ENCODE measurements around the gene MACROD2.

The MACROD2 gene

DNA sequence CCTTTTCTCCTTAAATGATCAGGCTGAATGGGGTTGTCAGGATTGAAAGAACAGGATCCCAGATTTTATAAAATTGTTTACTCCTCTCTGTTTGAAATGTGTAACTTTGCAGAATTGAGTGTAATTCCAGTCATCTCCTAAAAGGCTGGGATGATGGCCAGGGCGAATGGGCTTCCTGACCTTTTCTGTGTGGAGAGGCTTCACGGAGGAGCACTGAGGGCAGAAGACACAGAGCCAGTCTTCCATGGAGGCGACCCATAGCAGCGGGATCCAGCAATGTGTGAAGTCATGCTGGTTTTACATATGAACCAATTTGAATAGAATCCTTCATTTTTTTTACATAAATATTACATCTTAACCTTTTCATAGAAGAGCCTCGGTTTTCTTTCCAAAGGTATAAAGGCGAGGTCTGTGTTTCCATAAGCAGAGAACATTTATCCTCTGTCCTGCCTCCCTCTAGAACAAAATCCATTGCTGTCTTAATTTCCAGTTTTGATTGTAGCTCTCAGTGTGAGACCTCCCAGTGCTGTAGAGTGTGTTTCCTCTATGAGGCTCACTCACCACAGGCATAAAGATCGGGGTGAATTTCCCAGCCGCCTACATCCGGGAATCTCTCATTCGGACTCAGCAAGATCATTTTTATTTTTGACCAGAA lies 711.8 kb downstream of the MACROD2 start:
- no peak for DNase-seq (ENCODE audit: low read depth in 2 of 2)

DNA sequence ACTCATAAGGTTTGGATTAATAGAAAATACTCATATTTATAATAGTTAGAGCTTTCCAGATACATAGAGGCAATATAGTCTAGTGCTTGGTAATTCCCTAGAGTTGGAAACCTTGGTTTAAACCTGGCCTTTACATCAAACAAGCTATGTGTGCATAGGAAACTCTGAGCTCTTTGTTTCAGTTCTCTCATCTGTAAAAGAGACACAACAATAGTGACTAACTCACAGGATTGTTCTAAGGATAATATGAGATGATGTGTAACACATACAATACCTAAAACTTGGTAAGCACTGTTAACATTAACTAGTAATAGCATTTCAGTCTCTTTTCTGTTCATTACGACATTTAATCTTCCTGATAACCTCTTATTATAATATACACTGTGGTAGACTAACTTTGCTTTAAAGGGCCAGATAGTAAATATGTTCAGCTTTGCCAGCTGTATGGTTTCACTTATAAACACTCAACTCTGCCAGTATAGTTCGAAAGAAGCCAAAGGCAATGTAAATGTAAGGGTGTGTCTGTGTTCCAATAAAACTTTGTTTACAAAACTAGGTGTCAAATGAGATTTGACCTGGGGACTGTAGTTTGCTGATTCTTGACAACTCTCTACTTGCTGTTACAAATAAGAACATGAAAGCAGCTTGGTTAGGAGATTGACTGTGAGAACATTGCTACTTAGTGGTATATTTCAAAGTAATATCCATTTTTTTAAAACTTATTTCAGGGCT lies 712.7 kb downstream of the MACROD2 start:
- no peak for DNase-seq (ENCODE audit: low read depth in 2 of 2)

DNA sequence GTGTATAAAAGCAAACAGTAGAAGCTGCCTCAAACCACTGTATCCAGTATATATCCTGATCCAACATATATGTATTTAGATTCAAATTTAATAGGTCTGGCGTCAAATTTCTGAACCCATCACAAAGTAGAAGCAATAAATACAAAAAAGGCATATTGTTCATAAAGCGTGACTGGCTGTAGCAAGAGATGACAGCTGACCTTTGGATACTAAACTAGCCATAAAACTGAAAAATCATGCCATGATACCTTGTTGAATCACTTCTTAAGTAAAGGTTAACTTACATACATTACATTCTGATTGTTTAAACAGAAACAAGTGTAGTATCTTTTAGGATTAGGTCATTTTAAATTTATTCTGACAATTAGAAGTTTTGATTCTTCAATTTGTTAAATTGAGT lies 714.1 kb downstream of the MACROD2 start:
- no peak for DNase-seq (ENCODE audit: low read depth in 2 of 2)

DNA sequence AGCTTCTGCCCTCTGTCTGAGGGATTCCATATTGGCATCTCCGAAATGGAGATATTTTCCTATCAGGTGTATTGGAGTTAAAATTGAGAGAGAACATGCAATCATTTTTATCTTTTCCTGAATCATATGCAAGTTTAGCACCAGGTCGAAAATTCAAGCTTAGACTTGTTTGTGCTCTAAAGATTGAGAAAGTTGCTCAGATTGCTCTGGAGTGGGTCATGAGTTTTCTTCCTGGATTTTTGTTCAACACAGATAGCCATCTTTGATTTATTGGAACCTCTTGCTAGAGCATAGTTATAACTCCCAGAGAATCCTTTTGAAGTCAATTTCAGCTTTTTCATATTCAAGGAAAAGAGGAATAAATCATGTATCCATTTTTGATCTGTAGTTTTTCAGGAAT lies 715.6 kb downstream of the MACROD2 start:
- no peak for DNase-seq (ENCODE audit: low read depth in 2 of 2)

DNA sequence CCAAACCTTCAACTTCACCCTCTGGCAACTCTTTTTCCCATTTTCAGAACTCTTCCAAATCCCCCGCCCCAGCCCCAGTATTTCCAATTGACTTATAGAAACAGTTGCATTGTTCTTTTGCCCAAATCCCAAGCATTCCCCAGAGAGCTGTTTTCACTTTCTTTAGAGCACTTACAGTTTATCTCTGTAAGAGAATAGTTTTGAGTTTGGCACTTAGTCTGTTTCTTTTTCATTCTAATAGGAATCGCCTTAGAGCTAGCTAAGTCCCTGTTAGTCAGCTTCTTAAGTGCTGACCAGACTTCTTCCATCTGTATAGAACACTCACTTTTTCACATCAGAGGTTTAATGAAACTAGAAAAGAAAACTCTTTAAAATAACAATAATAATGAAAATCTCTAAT lies 716.3 kb downstream of the MACROD2 start:
- DNase-seq (ENCODE audit: low read depth in 2 of 2) = no peak

DNA sequence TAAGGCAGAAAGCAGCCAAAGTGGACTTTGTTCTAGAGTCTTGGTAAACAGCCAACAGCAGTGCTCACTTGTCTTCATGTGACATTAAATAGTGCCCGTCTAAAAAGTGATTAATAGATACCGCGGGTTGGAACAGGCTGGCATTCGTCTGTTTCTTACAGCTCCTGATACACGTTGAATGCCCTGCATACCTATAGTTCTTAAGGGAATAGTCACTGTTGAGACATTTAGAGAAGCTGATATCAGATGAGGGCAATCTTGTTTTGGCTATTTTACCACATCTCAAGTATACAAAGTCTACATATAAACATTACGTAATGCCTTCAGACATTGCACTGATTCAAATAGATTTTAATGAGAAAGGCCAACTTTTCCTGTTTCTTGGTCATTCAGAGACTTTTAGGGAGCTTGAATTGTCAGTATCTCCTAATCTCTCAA lies 717.0 kb downstream of the MACROD2 start:
- no peak for DNase-seq (ENCODE audit: low read depth in 2 of 2)

DNA sequence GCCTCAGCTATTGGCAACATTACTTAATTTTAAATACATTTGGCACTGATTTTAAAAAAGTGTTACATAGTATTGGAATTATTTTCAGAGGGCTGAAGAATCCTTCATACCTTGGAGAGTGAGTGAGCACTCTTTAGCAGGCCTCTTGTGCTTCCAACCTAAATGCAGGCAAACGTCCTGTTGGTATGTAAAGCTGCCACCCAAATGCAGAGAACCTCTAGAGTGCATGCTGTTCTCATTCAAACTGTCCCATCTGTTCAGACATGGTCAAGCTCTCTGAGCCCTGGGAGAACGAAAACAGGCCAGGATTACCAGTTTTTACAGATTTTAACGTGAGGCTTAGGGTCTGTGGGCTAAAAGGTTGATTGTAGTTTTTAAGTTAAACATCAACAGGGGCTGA lies 720.1 kb downstream of the MACROD2 start:
- no peak for DNase-seq (ENCODE audit: low read depth in 2 of 2)

DNA sequence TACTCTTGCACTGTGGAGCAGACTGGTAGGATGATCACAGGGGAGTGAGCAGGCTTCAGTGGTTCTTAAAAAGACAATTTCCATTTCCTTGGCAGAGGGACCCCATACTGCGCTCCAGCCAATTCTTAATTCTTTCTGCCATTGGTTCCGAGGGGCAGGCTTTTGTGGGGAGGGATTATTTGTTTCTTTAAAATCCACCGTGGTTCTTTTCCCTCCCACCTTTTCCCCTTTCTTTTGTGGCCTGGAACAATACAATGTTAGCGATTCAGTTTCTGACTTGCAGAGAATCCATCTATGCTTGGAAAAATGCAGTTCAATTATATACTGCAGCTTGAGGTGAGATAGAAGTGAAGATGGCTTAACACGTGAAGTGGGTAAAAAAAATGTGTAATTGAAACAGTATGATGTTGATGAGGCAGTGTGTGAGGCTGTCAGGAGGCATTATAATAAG lies 721.1 kb downstream of the MACROD2 start:
- DNase-seq (ENCODE audit: low read depth in 2 of 2) = no peak

DNA sequence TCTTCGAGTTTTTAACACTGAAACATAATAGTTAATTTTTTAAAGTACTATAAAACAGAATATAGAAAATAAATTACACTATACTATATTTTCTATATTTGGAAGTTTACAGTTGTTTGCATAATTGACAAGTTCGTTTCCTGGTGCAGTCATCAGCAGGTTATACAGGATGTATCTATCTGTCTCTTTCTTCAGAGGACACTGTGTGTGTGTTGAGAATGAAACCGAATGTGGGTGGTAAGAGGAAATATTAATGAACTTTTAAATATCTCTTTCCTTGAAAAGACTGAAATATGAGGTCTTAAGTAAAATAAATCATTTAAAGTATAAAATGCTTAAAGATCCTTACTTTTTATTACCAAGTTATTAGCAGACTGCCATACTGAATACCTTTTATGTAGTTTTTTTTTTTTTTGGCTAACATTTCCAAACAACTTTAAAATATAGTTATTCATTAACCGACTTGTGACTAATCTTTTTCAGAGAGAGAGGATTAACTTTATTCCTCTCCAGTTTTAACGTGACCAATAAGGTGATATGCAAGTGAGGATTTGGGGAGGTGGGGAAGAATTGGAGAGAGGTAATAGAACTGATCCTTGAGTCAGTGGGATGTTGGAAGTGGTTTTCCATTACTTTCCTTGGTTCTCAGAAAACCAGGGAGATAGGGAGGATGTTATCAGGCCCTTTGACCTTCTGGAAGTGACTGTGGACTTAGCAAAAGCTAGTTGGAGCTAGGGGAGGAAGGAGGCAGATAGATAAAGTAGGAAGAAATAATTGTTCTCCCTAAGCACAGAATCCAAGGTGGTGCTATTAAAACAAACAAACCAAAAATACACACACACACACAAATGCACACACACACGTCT lies 722.1 kb downstream of the MACROD2 start:
- no peak for DNase-seq (ENCODE audit: low read depth in 2 of 2)

DNA sequence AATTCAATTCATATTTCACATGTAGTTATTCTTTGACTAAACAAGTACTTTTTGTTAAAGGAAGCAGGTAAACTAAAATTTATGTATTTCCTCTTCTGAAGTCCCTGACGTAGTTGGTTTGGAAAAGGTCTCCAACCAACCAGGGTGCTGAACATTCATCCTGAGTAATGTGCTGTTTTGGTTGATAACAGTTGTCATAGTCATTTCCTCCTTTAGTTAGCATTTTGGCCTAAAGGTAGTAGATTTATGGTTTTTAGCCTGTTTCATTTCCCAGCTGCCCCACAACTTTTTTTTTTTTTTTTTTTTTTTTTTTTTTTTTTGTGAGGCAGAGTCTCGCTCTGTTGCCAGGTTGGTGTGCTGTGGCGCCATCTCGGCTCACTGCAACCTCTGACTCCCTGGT lies 724.9 kb downstream of the MACROD2 start:
- DNase-seq (ENCODE audit: low read depth in 2 of 2) = no peak

DNA sequence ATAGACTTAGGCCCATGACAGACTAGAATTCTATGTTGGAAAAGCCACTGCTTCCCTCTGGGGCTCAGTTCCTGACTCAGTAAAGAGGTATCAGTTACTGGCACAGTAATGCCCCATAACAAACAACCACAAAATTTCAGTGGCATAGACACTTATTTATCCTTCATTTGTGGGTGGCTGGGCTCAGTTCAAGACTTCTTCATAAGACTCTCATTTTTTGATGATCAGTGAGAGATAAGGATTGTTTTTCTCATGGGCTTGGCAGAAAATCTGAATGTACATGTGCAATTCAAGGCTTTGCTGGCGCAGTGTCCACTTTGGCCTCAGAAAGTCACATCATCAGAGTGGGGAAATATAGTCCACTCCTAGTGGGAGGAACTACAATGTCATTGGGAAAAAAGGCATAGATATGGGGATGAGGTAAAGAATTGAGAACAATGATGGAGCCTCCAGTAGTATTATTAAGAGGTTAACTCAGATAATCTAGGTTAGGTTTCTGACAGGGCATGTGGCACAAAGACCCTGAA lies 726.7 kb downstream of the MACROD2 start:
- DNase-seq (ENCODE audit: low read depth in 2 of 2) = no peak

DNA sequence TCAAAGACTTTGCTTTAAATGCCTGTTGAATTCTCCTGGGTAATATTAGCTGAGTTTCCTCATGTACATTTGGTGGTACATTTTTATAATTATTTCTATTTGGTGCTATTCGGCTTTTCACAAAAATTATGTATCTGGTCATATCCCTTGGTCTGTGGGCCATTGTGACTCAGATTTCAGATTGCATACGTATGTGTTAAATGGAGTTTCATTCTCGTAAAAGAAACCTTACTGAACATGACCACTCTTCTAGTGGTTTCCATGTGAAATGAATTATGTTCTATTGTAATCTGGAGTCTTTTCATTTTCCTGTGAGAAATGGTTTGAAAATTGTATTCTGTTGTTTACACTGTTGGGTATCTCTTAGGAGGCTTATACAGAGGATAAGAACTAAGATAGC lies 728.3 kb downstream of the MACROD2 start:
- no peak for DNase-seq (ENCODE audit: low read depth in 2 of 2)

DNA sequence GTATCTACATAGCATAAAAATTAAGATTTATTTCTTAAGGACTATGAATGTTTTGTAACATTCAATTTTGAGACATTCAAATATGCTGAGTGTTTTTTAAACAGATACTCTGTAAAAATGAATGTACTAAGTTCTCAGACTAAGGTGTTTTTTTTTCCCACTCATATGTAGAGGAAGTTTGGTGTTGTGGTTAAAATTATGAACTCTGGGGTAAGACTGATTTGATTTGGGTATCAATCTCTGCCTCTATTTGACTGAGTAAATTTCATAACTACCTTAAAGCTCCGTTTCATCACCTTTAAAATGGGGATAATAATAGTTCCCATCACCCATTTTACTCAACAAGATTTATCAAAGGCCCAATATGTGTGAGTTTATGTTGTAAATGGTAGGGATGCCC lies 728.7 kb downstream of the MACROD2 start:
- DNase-seq (ENCODE audit: low read depth in 2 of 2) = no peak

DNA sequence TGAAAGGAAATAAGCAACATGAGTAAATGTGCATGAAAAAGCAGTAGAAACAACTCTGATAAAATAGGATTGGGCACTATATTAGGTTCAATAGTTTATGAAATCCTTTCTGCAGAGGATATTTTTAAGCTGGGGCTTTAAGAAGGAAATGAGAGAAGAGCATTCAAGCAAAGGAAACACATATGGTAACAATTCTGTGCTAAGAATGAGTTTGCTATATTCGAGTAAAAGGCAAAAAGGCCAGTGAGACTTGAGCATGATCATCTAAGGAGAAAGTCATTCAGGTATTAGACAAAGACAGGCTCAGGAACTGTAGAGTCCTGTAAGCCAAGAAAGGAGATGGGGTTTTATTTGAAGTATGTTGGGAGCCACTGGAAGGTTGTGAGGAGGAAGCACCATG lies 729.2 kb downstream of the MACROD2 start:
- DNase-seq (ENCODE audit: low read depth in 2 of 2) = no peak

DNA sequence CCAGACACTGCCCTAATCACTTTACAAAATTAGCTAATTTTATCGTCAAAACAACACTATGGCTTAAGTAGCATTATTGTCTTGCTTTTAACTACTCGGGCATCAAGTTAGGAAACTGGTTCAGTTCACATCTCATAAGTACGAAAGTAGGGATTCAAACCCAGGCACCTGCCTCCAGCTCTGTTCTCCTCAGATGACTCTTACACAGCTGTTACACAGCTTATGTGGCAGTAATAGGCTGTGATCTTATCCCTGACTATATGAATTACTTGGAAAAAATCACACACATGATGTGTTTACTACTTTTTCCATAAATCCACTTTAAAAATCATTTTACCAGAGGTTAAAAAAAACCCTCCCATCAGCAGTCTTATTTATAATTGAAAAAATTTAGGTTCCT lies 731.3 kb downstream of the MACROD2 start:
- no peak for DNase-seq (ENCODE audit: low read depth in 2 of 2)

DNA sequence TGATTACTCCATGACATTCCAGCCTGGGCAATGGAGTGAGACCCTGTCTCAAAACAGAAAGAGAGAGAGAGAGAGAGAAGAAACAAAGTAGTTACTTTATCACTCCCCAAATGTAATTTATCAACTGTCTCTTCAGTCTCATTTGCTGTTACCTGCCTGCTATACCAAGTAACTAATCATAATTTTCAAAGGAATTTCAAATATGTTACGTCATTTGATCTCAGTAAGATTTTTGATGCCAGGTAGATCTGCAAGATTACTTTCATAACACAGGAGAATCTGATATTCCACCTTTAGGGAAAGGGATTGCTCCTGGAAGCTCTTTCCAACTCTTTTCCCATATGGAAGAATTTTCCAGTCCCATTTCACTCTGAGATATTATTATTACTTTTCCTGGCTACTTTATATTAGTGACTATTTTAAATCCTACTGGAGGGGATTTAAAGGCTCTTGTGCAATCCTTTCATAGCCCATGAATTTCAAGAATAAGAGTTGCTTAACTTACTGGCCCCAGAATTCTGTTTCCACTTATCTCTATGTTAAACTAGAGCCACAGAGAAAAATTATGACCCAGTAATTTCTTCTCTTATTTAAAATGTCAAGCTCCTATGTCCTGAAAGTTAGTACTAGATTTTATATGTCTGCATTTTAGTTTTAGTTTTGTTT lies 732.3 kb downstream of the MACROD2 start:
- no peak for DNase-seq (ENCODE audit: low read depth in 2 of 2)

DNA sequence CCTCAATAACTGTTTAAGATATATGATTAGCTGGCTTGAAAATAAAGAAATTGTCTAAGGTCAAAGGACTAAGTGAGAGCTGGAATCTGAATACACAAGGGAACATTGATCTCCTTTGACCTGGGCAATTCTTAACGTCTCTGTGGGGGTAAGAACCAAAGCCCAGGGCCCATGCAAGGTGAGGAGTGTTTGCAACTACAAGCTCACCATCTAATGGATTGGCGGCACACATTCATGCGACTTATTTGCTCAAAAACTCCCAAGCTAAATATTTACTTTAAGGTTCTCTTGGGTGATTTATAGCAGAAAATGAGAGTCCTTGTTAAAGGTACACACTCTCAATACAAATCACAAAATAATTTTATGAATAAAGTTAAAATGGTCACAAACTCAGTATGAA lies 734.1 kb downstream of the MACROD2 start:
- DNase-seq (ENCODE audit: low read depth in 2 of 2) = no peak

DNA sequence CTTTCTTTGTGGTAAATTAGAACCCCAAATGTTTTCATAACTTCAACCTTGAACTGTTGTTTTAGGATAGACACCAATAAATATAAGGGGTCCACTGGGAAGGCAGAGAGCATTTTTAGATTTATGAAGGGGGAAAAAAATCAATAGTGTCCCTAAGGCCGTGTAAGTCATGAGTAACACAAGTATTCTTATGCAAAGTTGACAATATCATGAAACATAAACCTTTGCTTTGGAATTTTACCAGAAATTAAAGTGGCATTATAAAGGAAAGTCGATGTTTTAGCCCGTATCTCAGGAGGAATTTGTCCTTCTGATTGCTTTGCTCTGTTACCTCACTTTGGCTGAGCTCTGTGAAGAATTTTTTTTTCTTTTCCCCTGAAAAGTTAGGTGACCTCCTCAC lies 737.0 kb downstream of the MACROD2 start:
- no peak for DNase-seq (ENCODE audit: low read depth in 2 of 2)

DNA sequence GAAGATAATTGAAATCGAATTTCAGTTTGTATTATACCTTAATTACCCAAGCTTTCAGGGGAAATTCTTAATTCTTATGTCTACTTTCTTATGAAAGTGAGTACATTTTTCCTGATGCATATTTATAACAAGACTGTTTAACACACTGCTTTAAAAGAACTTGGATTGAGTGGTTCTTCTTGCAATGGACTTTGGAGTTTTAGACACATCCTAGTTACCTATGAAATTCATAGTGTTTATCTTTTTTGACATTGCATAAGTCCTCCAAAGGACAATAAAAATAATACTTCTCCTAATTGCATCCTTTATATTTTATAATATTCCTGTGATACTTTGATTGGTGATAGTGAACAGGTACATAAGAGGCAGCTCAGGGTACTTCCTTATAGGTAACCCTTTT lies 737.7 kb downstream of the MACROD2 start:
- no peak for DNase-seq (ENCODE audit: low read depth in 2 of 2)

DNA sequence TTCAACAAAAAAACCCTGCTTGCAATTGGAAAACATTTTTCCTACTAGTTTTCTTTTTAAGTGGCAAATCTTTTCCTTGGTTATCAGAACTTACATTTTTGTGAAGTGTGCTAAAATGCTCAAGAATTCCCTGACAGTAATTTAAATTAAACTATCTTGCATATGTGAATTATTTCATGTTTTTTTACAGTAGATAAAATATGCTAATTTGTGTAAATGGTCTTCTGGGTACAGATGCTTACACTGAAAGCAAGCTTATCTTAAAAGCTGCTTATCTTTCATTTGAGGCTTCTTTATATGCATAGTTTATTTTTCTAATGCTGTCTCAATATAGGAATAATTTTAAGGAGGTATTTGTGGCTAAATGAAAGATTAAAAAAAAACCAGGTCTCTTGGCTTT lies 745.1 kb downstream of the MACROD2 start:
- no peak for DNase-seq (ENCODE audit: low read depth in 2 of 2)

DNA sequence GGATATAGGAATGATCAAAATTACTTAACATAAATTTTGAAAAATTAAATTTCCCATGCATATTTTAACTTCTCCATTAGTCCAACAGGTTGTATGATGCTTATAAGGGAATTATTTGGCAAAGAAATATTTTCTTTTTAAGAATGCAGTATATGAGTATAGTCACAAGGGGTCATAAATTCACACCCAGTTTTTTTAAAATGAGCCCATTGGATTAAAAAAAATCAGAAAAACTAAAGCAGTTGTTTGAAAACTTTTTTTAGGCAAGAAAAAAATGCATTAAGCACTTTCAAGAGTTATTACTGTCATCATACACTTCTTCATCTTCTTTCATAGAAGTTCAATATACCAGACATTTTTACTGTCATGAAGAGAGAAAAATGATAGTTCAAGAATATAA lies 746.3 kb downstream of the MACROD2 start:
- no peak for DNase-seq (ENCODE audit: low read depth in 2 of 2)

DNA sequence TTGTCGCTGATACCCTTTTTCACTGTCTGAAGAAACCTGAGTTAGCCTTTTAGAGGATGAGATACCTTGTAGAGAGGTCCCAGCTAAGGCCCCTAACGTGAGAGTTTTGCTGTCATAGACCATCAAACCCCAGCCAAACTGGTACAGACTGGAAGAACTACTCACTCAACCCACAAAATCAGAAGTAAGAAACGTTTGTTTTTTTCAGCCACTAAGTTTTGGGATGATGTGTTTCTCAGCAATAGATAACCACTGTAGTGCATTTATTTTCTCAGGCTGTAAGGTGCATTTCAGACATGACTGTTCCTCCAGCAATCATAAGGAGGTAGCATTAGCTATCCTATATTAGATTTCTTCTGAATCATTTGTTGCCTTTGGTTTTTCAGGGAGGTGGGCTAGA lies 749.4 kb downstream of the MACROD2 start:
- no peak for DNase-seq (ENCODE audit: low read depth in 2 of 2)
